SK-N-SH (cell line): ENCODE results near the gene ATP8A1. TPM values are rescaled to one million over a fixed set of nuclear protein-coding genes. Genes with fewer than 3 reads are reported as not detected.

ENCODE experiments used
- CTCF ChIA-PET: fragments of 300-600, 350-600 bp; formaldehyde crosslinking; extraction: SDS; loops from one replicate; lab custom pipeline; 2021; lab: Yijun Ruan, JAX
- POLR2A ChIA-PET: fragments of 350-600 bp; sonication (Branson Sonifier 250); formaldehyde crosslinking; extraction: SDS; loops from one replicate; lab custom pipeline; 2020; ENCODE audit warnings: antibody characterized with exemption, inconsistent platforms; lab: Yijun Ruan, JAX
- DNase-seq: peaks from one replicate; pipeline ENCODE4 v3.0.0; 2012
- H2AFZ ChIP-seq: fragments of 200-600 bp; sonication (generic); 2 replicates; pipeline ENCODE4 v1.8.1; 2016; ENCODE audit warnings: antibody characterized with exemption, mild to moderate bottlenecking, low read depth
- H3F3A ChIP-seq: fragments of 200-600 bp; sonication (generic); replicated peaks from 2 replicates; pipeline ENCODE3; 2016; ENCODE audit warnings: antibody characterized with exemption, mild to moderate bottlenecking; ENCODE audit not compliant: insufficient read depth
- H3K27ac ChIP-seq, 2 experiments: fragments of 200-500 bp in 1 of 2; fragments of 200-600 bp in 1 of 2; sonication (Bioruptor generic) in 1 of 2; sonication (generic), shearing (Covaris generic) in 1 of 2; 2 replicates each; pipeline versions ENCODE4 v1.5.1 to v1.6.1; 2014 to 2016; ENCODE audit warnings: low read depth in 2 of 2, inconsistent platforms in 1 of 2, low read length in 1 of 2, mild to moderate bottlenecking in 1 of 2, mixed read lengths in 1 of 2
- H3K27me3 ChIP-seq: fragments of 200-600 bp; sonication (generic), shearing (Covaris generic); 2 replicates; pipeline ENCODE4 v1.6.1; 2016; ENCODE audit warnings: mixed run types; ENCODE audit not compliant: insufficient read depth
- H3K36me3 ChIP-seq, 2 experiments: fragments of 200-500 bp in 1 of 2; fragments of 200-600 bp in 1 of 2; sonication (Bioruptor generic) in 1 of 2; sonication (generic) in 1 of 2; replicated peaks in 1 of 2; 2 replicates each; pipeline versions ENCODE3 to v1.5.1; 2014 to 2016; ENCODE audit warnings: low read length in 1 of 2, mild to moderate bottlenecking in 1 of 2; ENCODE audit not compliant: insufficient read depth in 2 of 2, control insufficient read depth in 1 of 2
- H3K4me1 ChIP-seq, 2 experiments: fragments of 200-500 bp in 1 of 2; fragments of 200-600 bp in 1 of 2; sonication (Bioruptor generic) in 1 of 2; sonication (generic), shearing (Covaris generic) in 1 of 2; 2 replicates each; pipeline versions ENCODE4 v1.5.1 to v1.6.1; 2014 to 2016; ENCODE audit warnings: low read depth in 1 of 2, low read length in 1 of 2, mixed run types in 1 of 2; ENCODE audit not compliant: insufficient read depth in 2 of 2, control insufficient read depth in 1 of 2
- H3K4me2 ChIP-seq: fragments of 200-600 bp; sonication (generic), shearing (Covaris generic); 2 replicates; pipeline ENCODE4 v1.6.1; 2017; ENCODE audit warnings: mixed run types
- H3K4me3 ChIP-seq, 2 experiments: fragments of 200-500 bp in 1 of 2; fragments of 200-600 bp in 1 of 2; sonication (Bioruptor generic) in 1 of 2; sonication (generic), shearing (Covaris generic) in 1 of 2; 2 replicates each; pipeline versions ENCODE4 v1.5.1 to v1.8.1; 2014 to 2016; ENCODE audit warnings: low read depth in 2 of 2, inconsistent platforms in 1 of 2, low read length in 1 of 2, mild to moderate bottlenecking in 1 of 2, mixed read lengths in 1 of 2, moderate library complexity in 1 of 2
- H3K79me2 ChIP-seq: fragments of 200-600 bp; sonication (generic); 2 replicates; pipeline ENCODE4 v1.8.1; 2017; ENCODE audit warnings: mild to moderate bottlenecking; ENCODE audit not compliant: insufficient read depth
- H3K9ac ChIP-seq: fragments of 200-600 bp; sonication (generic); 2 replicates; pipeline ENCODE4 v1.6.1; 2017; ENCODE audit warnings: mixed run types
- H3K9me2 ChIP-seq: fragments of 200-600 bp; sonication (generic); 2 replicates; pipeline ENCODE4 v1.6.1; 2017; ENCODE audit warnings: mixed run types
- H3K9me3 ChIP-seq: fragments of 200-600 bp; sonication (generic); 2 replicates; pipeline ENCODE4 v1.6.1; 2017; ENCODE audit warnings: mixed run types, mild to moderate bottlenecking, moderate library complexity
- H4K20me1 ChIP-seq: fragments of 200-600 bp; sonication (generic); 2 replicates; pipeline ENCODE4 v1.6.1; 2017; ENCODE audit warnings: mild to moderate bottlenecking, mixed run types; ENCODE audit not compliant: insufficient read depth
- CHD2 ChIP-seq: fragments of 150-350 bp; IDR thresholded peaks from 2 replicates; pipeline ENCODE4 v1.6.1; 2018; ENCODE audit warnings: low read length; ENCODE audit not compliant: partially characterized antibody
- CTCF ChIP-seq: fragments of 200-600 bp; sonication (generic); IDR thresholded peaks from 2 replicates; pipeline ENCODE4 v1.6.1; 2017; ENCODE audit warnings: antibody characterized with exemption, mild to moderate bottlenecking, moderate library complexity
- GATA2 ChIP-seq: sonication (generic); formaldehyde crosslinking; IDR thresholded peaks from 2 replicates; pipeline ENCODE4 v1.5.0; 2020; ENCODE audit warnings: mild to moderate bottlenecking, missing genetic modification reagents
- MEF2A ChIP-seq: IDR thresholded peaks from 2 replicates; pipeline ENCODE4 v1.4.0; 2012; ENCODE audit warnings: low read depth, borderline replicate concordance
- MXI1 ChIP-seq: IDR thresholded peaks from 2 replicates; pipeline ENCODE4 v1.6.1; 2012; ENCODE audit warnings: mild to moderate bottlenecking, low read depth, low read length, improper control_type of control experiment
- REST ChIP-seq: IDR thresholded peaks from 2 replicates; pipeline ENCODE4 v1.6.1; 2012; ENCODE audit warnings: mild to moderate bottlenecking, low read depth, low read length, moderate library complexity
- RFX5 ChIP-seq: IDR thresholded peaks from 2 replicates; pipeline ENCODE4 v1.6.1; 2012; ENCODE audit warnings: mild to moderate bottlenecking, improper control_type of control experiment, low read length
- SIN3A ChIP-seq: IDR thresholded peaks from 2 replicates; pipeline ENCODE4 v1.6.1; 2012; ENCODE audit warnings: low read depth, mild to moderate bottlenecking, low read length, moderate library complexity, borderline replicate concordance
- TCF12 ChIP-seq: IDR thresholded peaks from 2 replicates; pipeline ENCODE4 v1.4.0; 2012
- YY1 ChIP-seq: IDR thresholded peaks from 2 replicates; pipeline ENCODE4 v1.4.0; 2012; ENCODE audit warnings: low read depth, mild to moderate bottlenecking
- ZBTB33 ChIP-seq: IDR thresholded peaks from 2 replicates; pipeline ENCODE4 v1.4.0; 2012; ENCODE audit warnings: low read depth, borderline replicate concordance
- WGBS: methylation state at CpG from one replicate; pipeline ENCODE4 v1.1.6; 2017; ENCODE audit warnings: low lambda C conversion rate; 5-methylcytosine and 5-hydroxymethylcytosine counted together
- polyA plus RNA-seq, 3 experiments: library from polyadenylated mRNA; depleted of rRNA; stranded (reverse); fragments of >200 nt; gene quantifications; 2 replicates each; pipeline ENCODE4 v1.2.3, GENCODE V29; 2012

ATP8A1 gene
- polyA plus RNA-seq, 1 of the 3 experiments (the other 2 are of a cell fraction) = 0.38 TPM

- Histone ChIP-seq H2AFZ (no peak overlapping the region), H3K4me2 (no peak overlapping the region), H3K27me3 (peaks cover 8% of the 10 kb centered on the region), H3K4me3 (no peak overlapping the region), H3K4me1 (peaks cover 0 to 5% of the 10 kb centered on the region in 2 experiments; a peak in 1 of 4 replicates), H3K79me2 (no peaks in the 10 kb centered on the region), H3K27ac (no peak overlapping the region), H3K9me3 (no peaks in the 10 kb centered on the region), H3K9ac (no peak overlapping the region), H4K20me1 (no peaks in the 10 kb centered on the region), H3F3A (no peaks in the 10 kb centered on the region), H3K36me3 (no peaks in the 10 kb centered on the region), H3K9me2 (no peaks in the 10 kb centered on the region)
- whole genome bisulfite sequencing = 41% methylated on average over 5 of the region's 5 CpGs
- no peak for DNase-seq
- TF ChIP-seq CHD2 = peak; percentile 36
- no peak for TF ChIP-seq MEF2A
- CTCF ChIA-PET = interaction anchor here (1.5 to 1.7 kb wide), 2 partner anchors 20 to 128 kb away, joined by 3 to 5 read pairs; no protein-coding TSS in a partner anchor
- POLR2A ChIA-PET = no interaction called here
Measured at GRCh38 chr4:42391981-42392380, 264.9 kb downstream of the ATP8A1 start.

- no peak for DNase-seq
- Histone ChIP-seq H4K20me1 (no peaks in the 10 kb centered on the region), H3K4me3 (no peak overlapping the region), H3F3A (no peaks in the 10 kb centered on the region), H3K4me2 (no peak overlapping the region), H3K4me1 (peaks cover 0 to 5% of the 10 kb centered on the region in 2 experiments; a peak in 1 of 4 replicates), H3K9me2 (no peaks in the 10 kb centered on the region), H3K79me2 (no peaks in the 10 kb centered on the region), H3K9me3 (no peaks in the 10 kb centered on the region), H3K36me3 (no peaks in the 10 kb centered on the region), H3K27ac (no peak overlapping the region), H3K27me3 (peaks cover 2% of the 10 kb centered on the region; the same call in 1 of the 2 replicates), H3K9ac (no peak overlapping the region), H2AFZ (no peak overlapping the region)
- WGBS = 83% methylated on average over 2 of the region's 2 CpGs
- TF ChIP-seq ZBTB33 (no peak), SIN3A (no peak), RFX5 (no peak), REST (no peak), GATA2 (CRISPR knock-in tag) (no peak), YY1 (no peak), MXI1 (no peak), CTCF (no peak), TCF12 (no peak)
- POLR2A ChIA-PET = no interaction called here
- CTCF ChIA-PET = interaction anchor here (1.0 to 2.1 kb wide), 5 partner anchors 9 to 129 kb away, joined by 3 to 7 read pairs (median 4); no protein-coding TSS in a partner anchor
Measured at GRCh38 chr4:42391355-42391664, 265.6 kb downstream of the ATP8A1 start.
